Choroid plexus epithelial cell (primary cell): ENCODE results near the gene DNAI1.

ENCODE experiments used
- DNase-seq: peaks from one replicate; pipeline ENCODE4 v3.0.0-alpha.2; 2010; ENCODE audit warnings: low read depth
- H3K4me3 ChIP-seq: 2 replicates; pipeline ENCODE4 v1.5.1; 2011; ENCODE audit warnings: low read depth, mild to moderate bottlenecking, control low read depth, low read length, moderate library complexity
- CTCF ChIP-seq: conservative IDR thresholded peaks from 2 replicates; pipeline ENCODE4 v1.5.1; 2011; ENCODE audit warnings: low read depth, mild to moderate bottlenecking, control low read depth, inconsistent platforms, low read length, moderate library complexity

DNAI1 gene

GRCh38 chr9:34451135-34451534, 7.5 kb upstream of the DNAI1 start:
- no peak overlapping the region for H3K4me3 ChIP-seq
- no peak for DNase-seq
- no peak for TF ChIP-seq CTCF

- peak; percentile 43 for DNase-seq
- H3K4me3 ChIP-seq = no peak overlapping the region
- TF ChIP-seq CTCF = no peak
Observed at GRCh38 chr9:34451545-34451944, 7.1 kb upstream of the DNAI1 start.

GRCh38 chr9:34452568-34452967, 6.0 kb upstream of the DNAI1 start:
- TF ChIP-seq CTCF = no peak
- no peak overlapping the region for H3K4me3 ChIP-seq
- no peak for DNase-seq

GRCh38 chr9:34454571-34455065, 4.0 kb upstream of the DNAI1 start:
- peak; percentile 74 for DNase-seq
- no peak overlapping the region for H3K4me3 ChIP-seq
- TF ChIP-seq CTCF = peak; percentile 47

GRCh38 chr9:34456151-34456550, 2.5 kb upstream of the DNAI1 start:
- DNase-seq = no peak
- H3K4me3 ChIP-seq = no peak overlapping the region
- TF ChIP-seq CTCF = no peak

- no peak for DNase-seq
- TF ChIP-seq CTCF = no peak
- peak overlapping the region; percentile 76 for H3K4me3 ChIP-seq
Observed at GRCh38 chr9:34456746-34457145, 1.9 kb upstream of the DNAI1 start.

GRCh38 chr9:34457266-34458012, 1.2 kb upstream of the DNAI1 start:
- peak overlapping the region; percentile 76 for H3K4me3 ChIP-seq
- TF ChIP-seq CTCF = no peak
- DNase-seq = peak; percentile 57
